Astrocyte (in vitro differentiated cells and primary cell): ENCODE measurements around the gene EPHA6. TPM values are rescaled to one million over a fixed set of nuclear protein-coding genes. Genes with fewer than 3 reads are reported as not detected.

Experiments used
- DNase-seq: peaks from one replicate; pipeline ENCODE4 v3.0.0-alpha.2; 2010; ENCODE audit warnings: low read depth
- FAIRE-seq: peaks from 2 replicates; lab custom pipeline; 2011; peaks lifted over from hg19 to GRCh38; lab: Jason Lieb, UNC
- H2AFZ ChIP-seq: 2 replicates; pipeline ENCODE4 v1.6.0; 2012; ENCODE audit warnings: low read depth, low read length, inconsistent platforms
- H3K27ac ChIP-seq: 2 replicates; pipeline ENCODE4 v1.5.1; 2011; ENCODE audit warnings: low read depth, low read length, inconsistent platforms
- H3K27me3 ChIP-seq: 2 replicates; pipeline ENCODE4 v1.6.0; 2011; ENCODE audit warnings: low read length, inconsistent platforms; ENCODE audit not compliant: insufficient read depth
- H3K36me3 ChIP-seq: 2 replicates; pipeline ENCODE4 v1.5.1; 2011; ENCODE audit warnings: low read length, inconsistent platforms; ENCODE audit not compliant: insufficient read depth
- H3K4me1 ChIP-seq: 2 replicates; pipeline ENCODE4 v1.5.1; 2011; ENCODE audit warnings: low read length, inconsistent platforms; ENCODE audit not compliant: insufficient read depth
- H3K4me2 ChIP-seq: 2 replicates; pipeline ENCODE4 v1.6.0; 2012; ENCODE audit warnings: low read length, inconsistent platforms
- H3K4me3 ChIP-seq: 2 replicates; pipeline ENCODE4 v1.5.1; 2011; ENCODE audit warnings: low read depth, mild to moderate bottlenecking, low read length, inconsistent platforms; ENCODE audit not compliant: insufficient read depth
- H3K79me2 ChIP-seq: 2 replicates; pipeline ENCODE4 v1.6.0; 2012; ENCODE audit warnings: mild to moderate bottlenecking, low read length, inconsistent platforms; ENCODE audit not compliant: insufficient read depth
- H3K9ac ChIP-seq: 2 replicates; pipeline ENCODE4 v1.6.0; 2012; ENCODE audit warnings: mild to moderate bottlenecking, low read length, inconsistent platforms
- H3K9me3 ChIP-seq: 2 replicates; pipeline ENCODE4 v1.5.1; 2012; ENCODE audit warnings: low read depth, mild to moderate bottlenecking, low read length, inconsistent platforms; ENCODE audit not compliant: insufficient read depth
- H4K20me1 ChIP-seq: 2 replicates; pipeline ENCODE4 v1.6.0; 2012; ENCODE audit warnings: low read length, inconsistent platforms; ENCODE audit not compliant: insufficient read depth
- H3K27ac Mint-ChIP-seq: one replicate; pipeline ENCODE4 v1.8.0; 2021; ENCODE audit warnings: mild to moderate bottlenecking, mixed read lengths; ENCODE audit not compliant: unreplicated experiment
- H3K27me3 Mint-ChIP-seq: one replicate; pipeline ENCODE4 v1.8.0; 2021; ENCODE audit warnings: low read depth, mixed read lengths; ENCODE audit not compliant: unreplicated experiment
- H3K36me3 Mint-ChIP-seq: one replicate; pipeline ENCODE4 v1.8.0; 2021; ENCODE audit warnings: low read depth, mixed read lengths; ENCODE audit not compliant: unreplicated experiment
- H3K4me1 Mint-ChIP-seq: one replicate; pipeline ENCODE4 v1.8.0; 2021; ENCODE audit warnings: low read depth, mixed read lengths; ENCODE audit not compliant: unreplicated experiment
- H3K4me3 Mint-ChIP-seq: one replicate; pipeline ENCODE4 v1.8.0; 2021; ENCODE audit warnings: mild to moderate bottlenecking, moderate library complexity, mixed read lengths; ENCODE audit not compliant: unreplicated experiment
- H3K9me3 Mint-ChIP-seq: one replicate; pipeline ENCODE4 v1.8.0; 2021; ENCODE audit warnings: mild to moderate bottlenecking, mixed read lengths; ENCODE audit not compliant: unreplicated experiment
- EZH2 ChIP-seq: IDR thresholded peaks from 2 replicates; pipeline ENCODE4 v1.6.1; 2012; ENCODE audit warnings: mild to moderate bottlenecking, low read length, inconsistent platforms; ENCODE audit not compliant: insufficient read depth
- total RNA-seq: library from RNA; stranded (reverse); gene quantifications from 2 replicates; pipeline ENCODE4 v1.2.1, GENCODE V29; 2021
- TF ChIP-seq, protein P1 (sequence below): IDR thresholded peaks from 2 replicates; pipeline ENCODE4 v1.5.1; 2011; ENCODE audit warnings: low read depth, mild to moderate bottlenecking, inconsistent platforms, low read length, moderate library complexity; ENCODE audit not compliant: insufficient read depth

Gene EPHA6
- total RNA-seq, 1 donor from 2014 or later: 1.7 TPM

DNA sequence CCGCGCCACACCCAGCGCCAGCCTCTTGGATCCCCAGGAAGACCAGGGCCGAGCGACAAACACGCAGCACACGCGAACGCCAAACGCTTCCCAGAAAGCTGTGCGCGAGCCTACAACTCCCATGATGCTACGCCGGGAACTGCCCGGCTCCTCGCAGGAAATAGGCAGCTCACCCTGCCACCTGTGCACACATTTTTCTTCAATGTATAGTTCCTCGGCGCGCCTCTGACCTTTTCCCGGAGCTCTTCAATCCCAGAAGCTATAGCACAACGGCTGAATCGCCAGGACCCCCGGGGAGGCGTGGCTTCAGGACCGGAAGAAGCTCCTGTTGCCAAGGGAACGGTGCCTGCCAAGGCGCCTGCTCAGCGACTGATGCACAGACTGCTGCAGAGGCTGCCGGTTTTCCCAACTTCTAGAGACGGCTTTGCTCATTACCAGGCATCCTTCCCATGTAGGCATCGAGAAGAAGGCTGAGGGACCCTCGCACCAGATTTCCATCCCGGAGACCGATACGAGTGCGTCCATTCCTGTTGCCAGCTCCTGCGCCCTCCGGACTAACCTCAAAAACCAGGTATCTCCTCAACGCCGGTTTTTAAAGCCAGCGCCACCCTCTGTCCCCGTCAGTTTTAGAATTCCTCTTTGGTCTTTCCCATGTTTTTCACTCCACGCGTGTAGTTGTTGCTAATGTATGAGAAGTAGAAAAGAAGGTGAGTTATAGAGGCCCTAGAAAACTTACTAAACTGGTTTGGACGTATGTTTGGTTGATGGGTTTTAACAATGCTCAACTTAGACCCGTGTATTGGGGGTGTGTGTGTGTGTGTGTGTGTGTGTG lies 950.2 kb downstream of the EPHA6 start, which contains the start of gene ARL6:
TSS of gene ARL6 (plus strand) at position 352 of the 832 bp plus-strand sequence. CDS start 3,350 bp downstream, outside the sequence.
- Histone ChIP-seq H3K4me2 (peak within 1 kb of the TSS; percentile 89), H3K9ac (peak within 1 kb of the TSS; percentile 86), H3K4me3 (peak within 1 kb of the TSS; percentile 95), H3K4me1 (peaks cover 7% of the 10 kb centered on the region), H4K20me1 (no peaks in the 10 kb centered on the region), H3K9me3 (no peaks in the 10 kb centered on the region), H3K79me2 (no peaks in the 10 kb centered on the region), H3K27me3 (no peaks in the 10 kb centered on the region), H3K27ac (peak within 1 kb of the TSS; percentile 68), H3K36me3 (no peaks in the 10 kb centered on the region), H2AFZ (peak within 1 kb of the TSS; percentile 96)
- Mint-ChIP-seq H3K27ac (peak within 1 kb of the TSS; percentile 96), H3K4me1 (peaks cover 5% of the 10 kb centered on the region), H3K36me3 (no peaks in the 10 kb centered on the region), H3K27me3 (no peaks in the 10 kb centered on the region), H3K4me3 (peak within 1 kb of the TSS; percentile 95), H3K9me3 (no peaks in the 10 kb centered on the region)
- DNase-seq (peak; percentile 81), FAIRE-seq (no peak)
- TF ChIP-seq, protein P1, sequence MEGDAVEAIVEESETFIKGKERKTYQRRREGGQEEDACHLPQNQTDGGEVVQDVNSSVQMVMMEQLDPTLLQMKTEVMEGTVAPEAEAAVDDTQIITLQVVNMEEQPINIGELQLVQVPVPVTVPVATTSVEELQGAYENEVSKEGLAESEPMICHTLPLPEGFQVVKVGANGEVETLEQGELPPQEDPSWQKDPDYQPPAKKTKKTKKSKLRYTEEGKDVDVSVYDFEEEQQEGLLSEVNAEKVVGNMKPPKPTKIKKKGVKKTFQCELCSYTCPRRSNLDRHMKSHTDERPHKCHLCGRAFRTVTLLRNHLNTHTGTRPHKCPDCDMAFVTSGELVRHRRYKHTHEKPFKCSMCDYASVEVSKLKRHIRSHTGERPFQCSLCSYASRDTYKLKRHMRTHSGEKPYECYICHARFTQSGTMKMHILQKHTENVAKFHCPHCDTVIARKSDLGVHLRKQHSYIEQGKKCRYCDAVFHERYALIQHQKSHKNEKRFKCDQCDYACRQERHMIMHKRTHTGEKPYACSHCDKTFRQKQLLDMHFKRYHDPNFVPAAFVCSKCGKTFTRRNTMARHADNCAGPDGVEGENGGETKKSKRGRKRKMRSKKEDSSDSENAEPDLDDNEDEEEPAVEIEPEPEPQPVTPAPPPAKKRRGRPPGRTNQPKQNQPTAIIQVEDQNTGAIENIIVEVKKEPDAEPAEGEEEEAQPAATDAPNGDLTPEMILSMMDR: no peak
- TF ChIP-seq EZH2: no peak

DNA sequence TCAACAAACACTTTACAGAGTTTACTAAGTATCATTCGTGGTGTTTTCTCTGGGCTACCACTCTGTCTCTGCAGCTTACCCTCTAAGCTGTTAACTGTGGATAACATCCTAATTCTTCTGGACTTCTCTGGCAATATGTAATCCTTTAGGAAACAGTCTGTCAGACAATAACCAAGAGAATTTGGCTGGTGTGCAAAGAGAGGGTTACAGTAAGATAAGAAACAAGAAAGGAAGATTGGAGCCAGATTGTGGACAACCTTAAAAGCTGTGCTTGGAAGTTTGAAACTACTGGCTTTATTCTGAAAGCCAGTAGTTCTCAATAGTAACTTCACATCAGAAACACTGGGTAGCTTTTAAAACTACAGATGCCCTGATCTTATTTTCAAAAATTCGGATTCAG lies 950.9 kb downstream of the EPHA6 start:
- Histone ChIP-seq H3K4me1 (peaks cover 7% of the 10 kb centered on the region), H3K36me3 (no peaks in the 10 kb centered on the region), H3K27ac (no peak overlapping the region), H3K4me3 (peak overlapping the region; percentile 95), H3K9me3 (no peaks in the 10 kb centered on the region), H3K27me3 (no peaks in the 10 kb centered on the region), H3K79me2 (no peaks in the 10 kb centered on the region), H3K4me2 (peak overlapping the region; percentile 89), H3K9ac (peak overlapping the region; percentile 86), H2AFZ (peak overlapping the region; percentile 96), H4K20me1 (no peaks in the 10 kb centered on the region)
- peaks cover under 1% of the 10 kb centered on the region for H3K36me3 Mint-ChIP-seq
- TF ChIP-seq EZH2: no peak
- TF ChIP-seq, protein P1: no peak
- peaks cover 5% of the 10 kb centered on the region for H3K4me1 Mint-ChIP-seq
- no peaks in the 10 kb centered on the region for H3K9me3 Mint-ChIP-seq
- peak overlapping the region; percentile 95 for H3K4me3 Mint-ChIP-seq
- no peaks in the 10 kb centered on the region for H3K27me3 Mint-ChIP-seq
- FAIRE-seq: no peak
- H3K27ac Mint-ChIP-seq: no peak overlapping the region
- DNase-seq: peak; percentile 14

DNA sequence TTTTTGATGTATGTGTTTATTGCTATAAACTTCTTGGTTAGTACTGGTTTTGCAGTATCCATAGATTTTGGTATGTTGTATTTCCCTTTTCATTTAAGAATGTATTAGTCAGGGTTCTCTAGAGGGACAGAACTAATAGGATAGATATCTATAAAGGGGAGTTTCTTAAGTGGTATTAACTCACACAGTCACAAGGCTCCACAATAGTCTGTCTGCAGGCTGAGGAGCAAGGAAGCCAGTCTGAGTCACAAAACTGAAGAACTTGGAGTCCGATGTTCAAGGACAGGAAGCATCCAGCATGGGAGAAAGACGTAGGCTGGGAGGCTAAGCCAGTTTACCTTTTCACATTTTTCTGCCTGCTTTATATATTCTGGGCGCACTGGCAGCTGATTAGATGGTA lies 958.5 kb downstream of the EPHA6 start:
- H3K4me3 Mint-ChIP-seq: no peak overlapping the region
- Histone ChIP-seq H2AFZ (no peak overlapping the region), H3K27ac (no peak overlapping the region), H3K9me3 (no peaks in the 10 kb centered on the region), H3K36me3 (no peaks in the 10 kb centered on the region), H3K27me3 (no peaks in the 10 kb centered on the region), H3K4me3 (no peak overlapping the region), H3K4me2 (no peak overlapping the region), H3K9ac (no peak overlapping the region), H3K79me2 (no peaks in the 10 kb centered on the region), H4K20me1 (no peaks in the 10 kb centered on the region), H3K4me1 (no peaks in the 10 kb centered on the region)
- H3K36me3 Mint-ChIP-seq: peaks cover 11% of the 10 kb centered on the region
- H3K4me1 Mint-ChIP-seq: no peaks in the 10 kb centered on the region
- FAIRE-seq (no peak), DNase-seq (no peak)
- H3K9me3 Mint-ChIP-seq: no peaks in the 10 kb centered on the region
- no peaks in the 10 kb centered on the region for H3K27me3 Mint-ChIP-seq
- TF ChIP-seq, protein P1: no peak
- no peak for TF ChIP-seq EZH2
- H3K27ac Mint-ChIP-seq: no peak overlapping the region
